Astrocyte (in vitro differentiated cells and primary cell): ENCODE results near the gene GRIN2A.

ENCODE experiments used
- EZH2 ChIP-seq: IDR thresholded peaks from 2 replicates; pipeline ENCODE4 v1.6.1; 2012; ENCODE audit warnings: mild to moderate bottlenecking, low read length, inconsistent platforms; ENCODE audit not compliant: insufficient read depth
- TF ChIP-seq, protein P1 (sequence below): IDR thresholded peaks from 2 replicates; pipeline ENCODE4 v1.5.1; 2011; ENCODE audit warnings: low read depth, mild to moderate bottlenecking, inconsistent platforms, low read length, moderate library complexity; ENCODE audit not compliant: insufficient read depth

DNA sequence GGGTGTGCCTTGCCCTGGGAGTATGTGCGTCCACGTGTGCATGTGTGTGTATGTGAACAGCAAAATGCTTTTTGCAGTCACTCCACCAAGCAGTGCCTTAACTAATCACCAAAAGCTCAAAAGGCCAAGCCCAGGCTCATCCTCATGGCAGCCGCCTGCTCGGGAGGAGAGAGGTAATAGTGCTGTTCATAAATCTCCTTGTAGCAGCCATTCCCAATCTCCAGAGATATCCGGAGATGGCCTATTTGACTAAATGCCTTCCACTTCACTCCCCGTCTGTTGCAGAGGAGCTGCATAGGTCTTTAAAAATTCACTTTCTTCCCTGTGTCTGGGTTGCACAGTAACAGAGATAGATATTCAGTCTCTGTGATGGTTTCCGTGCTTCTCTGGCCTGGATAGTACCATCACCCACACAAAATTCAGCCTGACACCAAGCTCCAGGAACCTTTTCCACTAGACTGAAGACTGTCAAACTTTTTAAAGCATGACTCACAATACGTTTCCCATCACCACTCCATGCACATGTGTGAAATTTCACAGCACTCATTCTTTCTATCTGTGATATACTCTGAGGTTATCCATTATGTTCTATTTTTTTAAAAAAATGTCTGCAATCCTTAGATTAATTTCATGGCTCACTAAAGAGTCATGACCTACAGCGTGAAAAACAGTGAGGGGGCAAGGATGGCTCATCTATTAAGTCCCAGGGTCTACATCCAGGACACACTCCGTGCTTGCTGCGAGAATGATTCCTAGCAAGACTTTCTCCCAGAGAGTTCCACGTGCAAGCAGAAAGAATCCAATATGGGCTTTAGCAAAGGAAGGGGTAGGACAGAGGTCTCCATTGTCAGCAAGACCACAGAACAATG, 357.8 kb downstream of the GRIN2A start:
- TF ChIP-seq, protein P1, sequence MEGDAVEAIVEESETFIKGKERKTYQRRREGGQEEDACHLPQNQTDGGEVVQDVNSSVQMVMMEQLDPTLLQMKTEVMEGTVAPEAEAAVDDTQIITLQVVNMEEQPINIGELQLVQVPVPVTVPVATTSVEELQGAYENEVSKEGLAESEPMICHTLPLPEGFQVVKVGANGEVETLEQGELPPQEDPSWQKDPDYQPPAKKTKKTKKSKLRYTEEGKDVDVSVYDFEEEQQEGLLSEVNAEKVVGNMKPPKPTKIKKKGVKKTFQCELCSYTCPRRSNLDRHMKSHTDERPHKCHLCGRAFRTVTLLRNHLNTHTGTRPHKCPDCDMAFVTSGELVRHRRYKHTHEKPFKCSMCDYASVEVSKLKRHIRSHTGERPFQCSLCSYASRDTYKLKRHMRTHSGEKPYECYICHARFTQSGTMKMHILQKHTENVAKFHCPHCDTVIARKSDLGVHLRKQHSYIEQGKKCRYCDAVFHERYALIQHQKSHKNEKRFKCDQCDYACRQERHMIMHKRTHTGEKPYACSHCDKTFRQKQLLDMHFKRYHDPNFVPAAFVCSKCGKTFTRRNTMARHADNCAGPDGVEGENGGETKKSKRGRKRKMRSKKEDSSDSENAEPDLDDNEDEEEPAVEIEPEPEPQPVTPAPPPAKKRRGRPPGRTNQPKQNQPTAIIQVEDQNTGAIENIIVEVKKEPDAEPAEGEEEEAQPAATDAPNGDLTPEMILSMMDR = no peak
- no peak for TF ChIP-seq EZH2
